Glutamatergic neuron (in vitro differentiated cells): ENCODE results near the gene WDR5. TPM values are rescaled to one million over a fixed set of nuclear protein-coding genes. Genes with fewer than 3 reads are reported as not detected.

Experiments
- DNase-seq: peaks from one replicate; pipeline ENCODE4 v3.0.0; 2022
- H3K27ac Mint-ChIP-seq: one replicate; pipeline ENCODE4 v1.8.0; 2020; ENCODE audit warnings: mild to moderate bottlenecking, mixed read lengths, inconsistent platforms; ENCODE audit not compliant: unreplicated experiment
- H3K27me3 Mint-ChIP-seq: one replicate; pipeline ENCODE4 v1.8.0; 2020; ENCODE audit warnings: mild to moderate bottlenecking, moderate library complexity, mixed read lengths, inconsistent platforms; ENCODE audit not compliant: unreplicated experiment
- H3K36me3 Mint-ChIP-seq: one replicate; pipeline ENCODE4 v1.8.0; 2020; ENCODE audit warnings: mild to moderate bottlenecking, mixed read lengths, inconsistent platforms; ENCODE audit not compliant: unreplicated experiment
- H3K4me1 Mint-ChIP-seq: one replicate; pipeline ENCODE4 v1.8.0; 2020; ENCODE audit warnings: mild to moderate bottlenecking, low read depth, mixed read lengths, inconsistent platforms; ENCODE audit not compliant: unreplicated experiment
- H3K4me3 Mint-ChIP-seq: one replicate; pipeline ENCODE4 v1.8.0; 2020; ENCODE audit warnings: mild to moderate bottlenecking, mixed read lengths, inconsistent platforms; ENCODE audit not compliant: unreplicated experiment
- H3K9me3 Mint-ChIP-seq: one replicate; pipeline ENCODE4 v1.8.0; 2020; ENCODE audit warnings: mild to moderate bottlenecking, moderate library complexity, mixed read lengths, inconsistent platforms; ENCODE audit not compliant: unreplicated experiment
- total RNA-seq: library from RNA; stranded (reverse); fragmentation: NEBNext Ultra II Directional; extraction: Animal tissue kit (Norgen Biotek cat#: 25700); gene quantifications from one replicate; pipeline ENCODE4 v1.2.1, GENCODE V29; 2021; ENCODE audit not compliant: unreplicated experiment
- TF ChIP-seq, protein P1 (sequence below): fragments of 200-600 bp; sonication (generic); IDR thresholded peaks from one replicate; pipeline ENCODE4 v1.5.0; 2021; ENCODE audit not compliant: partially characterized antibody, unreplicated experiment

WDR5 gene
- total RNA-seq, 1 donor from 2014 or later, result 45.9 TPM

DNA sequence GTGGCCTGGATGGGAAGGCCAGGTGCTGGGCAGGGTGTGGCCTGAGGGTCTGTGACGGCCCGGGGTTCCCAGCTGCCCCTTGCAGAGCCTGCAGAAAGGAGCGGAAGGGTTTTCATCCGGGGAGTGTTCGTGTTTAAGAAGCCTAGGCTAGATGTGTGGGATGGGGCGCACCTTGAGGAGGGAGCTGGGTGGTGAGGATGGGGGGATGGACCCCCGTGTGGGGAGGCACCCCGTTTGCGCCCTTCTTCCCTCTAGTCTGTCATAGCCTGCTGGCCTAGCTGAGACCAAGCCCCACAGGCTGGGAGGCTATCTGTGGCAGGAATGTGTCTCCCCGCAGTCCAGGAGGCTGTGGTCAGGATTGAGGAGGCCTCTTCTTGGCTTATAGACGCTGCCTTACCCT lies 16.6 kb downstream of the WDR5 start:
- Mint-ChIP-seq H3K4me3 (no peak overlapping the region), H3K27me3 (peaks cover 5% of the 10 kb centered on the region), H3K36me3 (peaks cover 5% of the 10 kb centered on the region), H3K4me1 (peaks cover 3% of the 10 kb centered on the region), H3K27ac (no peak overlapping the region), H3K9me3 (peaks cover 4% of the 10 kb centered on the region)
- DNase-seq, result no peak
- TF ChIP-seq, protein P1, sequence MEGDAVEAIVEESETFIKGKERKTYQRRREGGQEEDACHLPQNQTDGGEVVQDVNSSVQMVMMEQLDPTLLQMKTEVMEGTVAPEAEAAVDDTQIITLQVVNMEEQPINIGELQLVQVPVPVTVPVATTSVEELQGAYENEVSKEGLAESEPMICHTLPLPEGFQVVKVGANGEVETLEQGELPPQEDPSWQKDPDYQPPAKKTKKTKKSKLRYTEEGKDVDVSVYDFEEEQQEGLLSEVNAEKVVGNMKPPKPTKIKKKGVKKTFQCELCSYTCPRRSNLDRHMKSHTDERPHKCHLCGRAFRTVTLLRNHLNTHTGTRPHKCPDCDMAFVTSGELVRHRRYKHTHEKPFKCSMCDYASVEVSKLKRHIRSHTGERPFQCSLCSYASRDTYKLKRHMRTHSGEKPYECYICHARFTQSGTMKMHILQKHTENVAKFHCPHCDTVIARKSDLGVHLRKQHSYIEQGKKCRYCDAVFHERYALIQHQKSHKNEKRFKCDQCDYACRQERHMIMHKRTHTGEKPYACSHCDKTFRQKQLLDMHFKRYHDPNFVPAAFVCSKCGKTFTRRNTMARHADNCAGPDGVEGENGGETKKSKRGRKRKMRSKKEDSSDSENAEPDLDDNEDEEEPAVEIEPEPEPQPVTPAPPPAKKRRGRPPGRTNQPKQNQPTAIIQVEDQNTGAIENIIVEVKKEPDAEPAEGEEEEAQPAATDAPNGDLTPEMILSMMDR, result no peak

DNA sequence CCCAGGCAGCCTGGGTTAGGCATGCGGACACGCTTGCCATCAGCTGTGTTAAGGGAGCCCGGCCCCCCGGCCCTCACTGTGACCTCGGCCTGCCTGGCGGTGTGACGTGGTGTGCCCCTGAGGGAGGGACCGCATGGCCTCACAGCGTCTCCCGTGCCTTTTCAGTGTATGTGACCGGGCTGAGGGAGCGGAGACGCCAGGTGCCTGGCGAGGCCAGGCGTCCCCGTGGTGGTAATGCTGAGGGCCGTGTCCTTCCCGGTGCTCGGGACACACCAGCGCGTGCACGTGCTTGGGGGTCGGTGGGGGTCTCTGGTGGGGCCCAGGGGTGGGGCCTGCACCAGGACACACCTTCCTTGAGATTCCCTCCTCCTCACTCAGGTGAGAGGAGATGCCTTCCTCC lies 17.6 kb downstream of the WDR5 start:
- H3K27ac Mint-ChIP-seq, result no peak overlapping the region
- peaks cover 7% of the 10 kb centered on the region for H3K27me3 Mint-ChIP-seq

DNA sequence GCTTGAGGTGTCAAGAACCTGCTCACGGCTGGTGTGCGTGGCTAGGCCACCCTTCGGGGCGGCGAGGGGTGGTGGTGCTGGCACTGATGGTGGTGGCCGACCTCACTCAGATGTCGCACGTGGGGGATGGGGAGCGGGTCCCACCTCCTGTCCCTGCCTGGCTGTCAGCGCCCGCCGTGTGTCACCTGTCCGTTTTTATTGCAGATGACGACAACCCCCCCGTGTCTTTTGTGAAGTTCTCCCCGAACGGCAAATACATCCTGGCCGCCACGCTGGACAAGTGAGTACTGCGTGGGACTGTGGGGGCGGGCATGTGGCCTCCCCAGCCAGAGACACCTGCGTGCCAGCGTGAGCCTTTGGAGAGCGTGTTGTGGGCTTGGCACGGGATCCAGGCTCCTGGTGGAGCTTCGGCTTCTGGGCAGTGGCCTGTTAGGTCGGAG lies 18.4 kb downstream of the WDR5 start:
- TF ChIP-seq, protein P1, result no peak
- peaks cover 7% of the 10 kb centered on the region for H3K27me3 Mint-ChIP-seq
- H3K9me3 Mint-ChIP-seq, result peaks cover 6% of the 10 kb centered on the region

More for the DNA sequence above, 17.6 kb downstream of the WDR5 start:
- H3K9me3 Mint-ChIP-seq, result peaks cover 6% of the 10 kb centered on the region
- H3K4me3 Mint-ChIP-seq, result no peak overlapping the region
- DNase-seq, result no peak
- peaks cover 5% of the 10 kb centered on the region for H3K4me1 Mint-ChIP-seq
- H3K36me3 Mint-ChIP-seq, result peaks cover 5% of the 10 kb centered on the region
- TF ChIP-seq, protein P1, result no peak

DNA sequence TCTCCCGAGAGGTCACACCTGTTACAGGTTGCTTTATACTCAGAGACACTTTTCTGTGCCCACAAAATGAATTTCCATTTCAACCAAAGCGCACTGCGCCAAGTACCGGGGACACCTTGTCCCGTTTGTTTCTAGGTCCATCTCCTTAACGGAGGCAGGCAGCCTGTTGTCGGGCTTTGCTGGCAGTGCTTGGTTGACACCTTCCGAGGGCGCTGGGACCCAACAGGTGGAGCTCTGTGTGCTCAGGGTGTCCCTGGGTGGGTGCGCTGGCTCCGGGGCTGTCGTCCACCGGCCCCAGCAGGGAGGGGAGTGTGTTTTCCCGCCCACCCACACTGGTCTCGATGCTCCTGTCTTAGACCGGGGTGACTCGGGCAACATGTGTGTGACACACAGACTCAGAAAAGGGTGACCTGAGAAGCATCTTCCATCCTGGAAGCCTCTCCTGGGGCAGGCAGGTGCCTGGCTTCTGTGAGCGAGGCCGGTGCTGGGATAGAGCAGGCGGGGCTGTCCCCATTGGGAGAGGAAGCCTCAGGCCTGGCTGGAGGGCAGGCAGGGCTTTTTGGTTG lies 20.0 kb downstream of the WDR5 start:
- Mint-ChIP-seq H3K4me3 (no peak overlapping the region), H3K9me3 (peaks cover 5% of the 10 kb centered on the region), H3K27me3 (peaks cover 7% of the 10 kb centered on the region), H3K36me3 (peaks cover 1% of the 10 kb centered on the region), H3K4me1 (peaks cover 6% of the 10 kb centered on the region), H3K27ac (no peak overlapping the region)
- TF ChIP-seq, protein P1, result no peak
- DNase-seq, result no peak

More for the DNA sequence above, 18.4 kb downstream of the WDR5 start:
- H3K4me1 Mint-ChIP-seq, result peaks cover 6% of the 10 kb centered on the region
- H3K4me3 Mint-ChIP-seq, result no peak overlapping the region
- H3K27ac Mint-ChIP-seq, result no peak overlapping the region
- H3K36me3 Mint-ChIP-seq, result peaks cover 5% of the 10 kb centered on the region
- no peak for DNase-seq

DNA sequence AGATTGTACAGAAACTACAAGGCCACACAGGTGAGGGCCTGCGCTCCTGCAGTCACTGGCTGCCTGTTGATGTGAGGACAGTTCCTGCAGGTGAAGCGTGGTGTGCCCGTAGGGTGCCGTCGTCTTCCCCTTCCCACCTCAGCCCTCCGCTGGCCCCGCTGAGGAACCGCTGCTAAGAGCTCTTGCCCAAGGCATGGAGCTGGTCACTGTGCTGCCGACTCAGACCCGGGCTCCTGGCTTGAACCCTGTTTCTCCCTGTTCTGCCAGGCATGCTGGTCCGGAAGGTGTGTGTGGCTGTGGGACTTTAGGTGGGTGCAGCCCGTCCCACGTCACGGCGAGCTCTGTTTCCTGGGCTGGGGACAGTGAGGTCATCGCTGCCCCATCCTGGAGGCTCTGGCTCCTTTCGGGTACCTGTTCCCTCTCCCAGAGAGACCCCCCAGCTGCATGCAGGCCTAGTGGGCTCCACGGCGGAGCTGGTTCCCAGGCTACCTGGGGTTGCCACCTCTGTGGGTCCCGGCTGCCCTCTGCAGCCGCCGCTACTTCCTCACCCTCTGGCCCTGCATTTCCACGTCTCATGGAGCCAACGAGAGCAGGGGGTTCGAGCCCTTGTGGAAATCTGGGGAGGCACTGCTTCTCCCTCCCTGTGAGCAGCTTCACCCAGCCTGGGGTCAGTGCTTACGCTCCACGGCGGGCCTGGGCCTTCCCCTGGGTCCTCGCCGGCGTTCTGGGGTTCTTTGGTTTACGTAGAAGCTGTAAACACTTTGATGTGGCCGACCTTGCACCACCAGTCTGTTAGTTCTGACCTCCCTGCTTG lies 20.9 kb downstream of the WDR5 start:
- peaks cover 5% of the 10 kb centered on the region for H3K9me3 Mint-ChIP-seq
- peaks cover 3% of the 10 kb centered on the region for H3K4me1 Mint-ChIP-seq
- TF ChIP-seq, protein P1, result no peak
- DNase-seq, result no peak
- H3K27me3 Mint-ChIP-seq, result peaks cover 5% of the 10 kb centered on the region
- H3K36me3 Mint-ChIP-seq, result peaks cover 2% of the 10 kb centered on the region
- no peak overlapping the region for H3K27ac Mint-ChIP-seq
- no peak overlapping the region for H3K4me3 Mint-ChIP-seq
